ENCODE measurements around the gene KHDC4. TPM values are rescaled to one million over a fixed set of nuclear protein-coding genes. Genes with fewer than 3 reads are reported as not detected.

Gene KHDC4
- total and polyA plus RNA-seq, 9 of the 15 experiments (the other 6 are each of a cell fraction or from before 2014, with no cell fraction given): 12.1 to 185 (median 65.6) TPM

GRCh38 chr1:155978973-155979429 lies 44.8 kb upstream of the KHDC4 start (continued):
- TF ChIP-seq CTCFL (IDR thresholded peaks at IDR 0.05; ENCODE audit: borderline replicate concordance, insufficient read depth, low read depth, low read length, poor library complexity, severe bottlenecking) (no peak), MECOM (CRISPR knock-in tag; IDR thresholded peaks at IDR 0.05) (no peak), ZNF639 (CRISPR knock-in tag; conservative IDR thresholded peaks at IDR 0.05 in 1 of 2, IDR thresholded peaks at IDR 0.05 in 1 of 2) (no peak), U2AF1 (optimal IDR thresholded peaks at IDR 0.05; ENCODE audit: low read depth, low read length) (no peak), ZNF77 (CRISPR knock-in tag; IDR thresholded peaks at IDR 0.05) (no peak), MCM5 (IDR thresholded peaks at IDR 0.05; ENCODE audit: low read depth) (no peak), GABPA (tag; conservative IDR thresholded peaks at IDR 0.05; ENCODE audit: low read depth) (no peak), EP400 (IDR thresholded peaks at IDR 0.05) (no peak), ELK1 (CRISPR knock-in tag; IDR thresholded peaks at IDR 0.05) (no peak), DPF2 (IDR thresholded peaks at IDR 0.05) (peak; percentile 41), PCBP2 (IDR thresholded peaks at IDR 0.05; ENCODE audit: low read depth, low read length, poor library complexity, severe bottlenecking) (no peak), TAF15 (IDR thresholded peaks at IDR 0.05; ENCODE audit: low read depth, low read length) (no peak), ZNF184 (CRISPR knock-in tag; IDR thresholded peaks at IDR 0.05) (no peak), MYNN (IDR thresholded peaks at IDR 0.05) (no peak), MYNN (CRISPR knock-in tag; IDR thresholded peaks at IDR 0.05) (no peak), ZBTB26 (CRISPR knock-in tag; IDR thresholded peaks at IDR 0.05) (no peak)

Measured in K562 (cell line).